T-helper 9 cell (primary cell): Measurements from ENCODE around the gene NELL2.
A peak's percentile ranks its signal among the peaks of the same experiment; 100 is the strongest.
"Not testable (repeated sequence)": the region's sequence is repeated elsewhere in the genome, so short reads cannot be mapped to it uniquely, and the experiment has no call there.

ENCODE experiments used
- DNase-seq: peaks from one replicate; pipeline ENCODE4 v3.0.0-alpha.2; 2020

Gene NELL2

DNA sequence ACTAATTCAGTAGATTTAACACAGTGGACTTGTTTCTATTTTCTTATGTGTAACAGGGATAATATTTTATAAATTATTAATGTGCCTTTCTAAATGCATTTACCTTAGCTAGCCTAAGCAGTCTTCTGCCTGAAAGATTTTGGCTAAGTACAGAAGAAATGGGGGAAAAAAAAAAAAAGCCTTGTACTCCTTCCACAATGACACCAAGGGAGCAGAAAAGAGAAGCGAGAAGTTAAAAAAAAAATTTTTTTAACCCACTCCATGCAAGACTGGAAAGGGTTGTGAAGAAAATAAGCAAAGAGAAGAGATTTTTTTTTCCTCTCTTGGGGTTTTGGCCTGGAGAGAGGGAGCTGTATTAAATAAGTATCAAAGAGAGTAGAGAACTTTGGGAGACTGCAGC lies 28.7 kb downstream of the NELL2 start:
- DNase-seq: no peak

- no peak for DNase-seq
Measured at GRCh38 chr12:44846826-44847225, 29.3 kb downstream of the NELL2 start.

DNA sequence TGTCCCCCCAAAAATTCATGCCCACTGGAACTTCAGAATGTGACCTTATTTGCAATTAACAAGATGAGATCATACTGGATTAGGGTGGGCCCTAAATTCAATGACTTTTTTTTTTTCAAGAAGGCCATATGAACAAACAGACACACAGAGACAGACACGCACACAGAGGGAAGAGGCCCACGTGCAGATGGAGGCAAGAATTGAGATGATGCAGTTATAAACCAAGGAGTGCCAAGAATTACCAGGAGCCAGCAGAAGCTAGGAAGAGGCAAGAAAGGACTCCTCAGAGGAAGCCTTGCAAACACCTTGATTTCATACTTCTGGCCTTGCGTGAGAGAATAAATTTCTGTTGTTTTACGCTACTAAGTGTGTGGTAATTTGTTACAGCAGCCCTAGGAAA lies 33.4 kb downstream of the NELL2 start:
- DNase-seq: no peak

- DNase-seq: no peak
Measured at GRCh38 chr12:44839785-44840184, 36.3 kb downstream of the NELL2 start.

DNA sequence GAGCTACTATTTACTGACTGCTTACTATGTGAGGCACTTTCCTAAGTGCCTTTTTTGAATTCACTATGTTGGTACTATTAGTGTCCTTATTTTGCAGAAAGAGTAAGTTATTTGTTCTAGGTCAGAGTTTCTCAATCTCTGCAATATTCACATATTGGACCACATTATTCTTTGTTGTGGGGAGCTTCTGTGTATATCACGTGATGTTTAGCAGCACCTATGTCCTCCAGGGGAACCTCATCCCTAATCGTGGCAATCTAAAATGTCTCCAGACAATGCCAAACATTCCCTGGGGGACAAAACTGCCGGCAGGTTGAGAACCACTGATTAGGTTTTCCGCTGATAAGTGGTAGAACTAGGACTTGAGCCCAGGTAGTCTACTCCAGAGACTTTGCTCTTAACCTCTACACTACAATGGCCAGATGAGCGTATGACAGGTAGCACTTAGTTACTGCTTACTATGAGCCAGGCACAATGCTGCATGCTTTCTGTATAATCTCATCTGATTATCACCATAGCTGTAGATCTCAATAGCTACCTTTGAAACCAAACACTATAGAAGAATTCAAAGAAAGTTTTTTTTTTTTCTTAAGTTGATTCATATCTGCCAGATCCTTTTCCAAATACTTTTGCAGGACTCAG lies 38.9 kb downstream of the NELL2 start:
- no peak for DNase-seq

GRCh38 chr12:44835641-44836379 lies 40.3 kb downstream of the NELL2 start:
- DNase-seq: no peak

GRCh38 chr12:44834996-44835395 lies 41.1 kb downstream of the NELL2 start:
- not testable (repeated sequence) for DNase-seq

DNA sequence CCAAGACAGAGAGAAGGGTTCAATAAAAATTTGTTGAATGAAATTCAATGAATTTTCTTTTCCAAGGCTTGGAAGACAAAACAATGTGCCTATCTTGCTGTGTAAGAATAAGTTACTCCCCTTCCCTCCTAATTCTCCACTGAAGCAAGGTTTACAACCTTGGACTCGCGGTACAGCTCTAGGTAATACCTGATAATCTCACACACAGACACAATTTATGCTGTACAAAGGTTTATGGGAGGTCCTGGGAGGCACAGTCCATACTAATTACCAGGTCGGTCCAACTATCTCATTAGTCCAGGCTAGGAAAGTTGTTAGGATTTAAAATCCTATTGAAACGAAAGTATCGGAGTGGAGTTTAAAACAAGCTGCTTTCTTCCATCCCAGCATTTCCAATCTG lies 42.6 kb downstream of the NELL2 start:
- DNase-seq: no peak

DNA sequence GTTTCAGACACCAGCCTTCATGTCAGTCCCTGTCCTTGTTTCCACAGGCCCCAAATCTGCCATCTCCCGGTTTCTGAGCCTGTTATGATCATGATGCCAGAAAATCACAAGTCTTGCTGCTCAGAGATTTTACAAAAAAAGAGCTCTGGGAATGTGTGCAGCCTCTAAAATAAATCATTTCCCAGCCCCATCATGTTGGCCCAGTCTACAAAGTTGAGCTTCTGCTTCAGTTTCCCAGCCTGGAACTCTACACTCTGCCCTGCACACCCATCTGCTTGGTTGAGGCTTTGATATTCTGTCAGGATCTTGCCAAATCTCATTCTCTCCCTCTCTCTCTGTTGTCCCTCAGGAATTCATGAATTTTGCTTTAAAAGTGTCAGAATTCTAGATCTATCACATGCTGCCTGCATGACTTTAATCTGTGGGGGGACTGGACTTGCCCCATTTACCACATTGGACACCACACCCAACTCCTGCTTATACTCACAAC lies 45.5 kb downstream of the NELL2 start:
- DNase-seq: no peak

DNA sequence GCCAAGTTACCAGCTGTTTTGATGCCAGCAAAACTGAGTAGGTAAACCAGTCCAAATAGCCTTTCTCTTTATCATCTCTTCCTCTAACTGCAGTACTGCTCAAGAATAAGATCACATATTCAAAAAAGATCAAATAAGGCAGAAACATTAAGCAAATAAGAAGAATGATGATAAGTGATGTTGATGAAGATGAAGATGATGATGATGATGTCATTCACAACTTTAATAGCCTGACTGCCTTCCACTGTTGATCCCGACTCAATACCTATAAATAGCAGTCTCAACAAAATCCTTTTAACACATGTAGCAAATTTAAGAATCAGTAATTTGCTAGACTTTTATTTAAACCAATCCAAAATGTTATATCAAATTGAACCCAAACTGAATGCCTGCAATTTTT lies 47.1 kb downstream of the NELL2 start:
- DNase-seq: no peak

DNA sequence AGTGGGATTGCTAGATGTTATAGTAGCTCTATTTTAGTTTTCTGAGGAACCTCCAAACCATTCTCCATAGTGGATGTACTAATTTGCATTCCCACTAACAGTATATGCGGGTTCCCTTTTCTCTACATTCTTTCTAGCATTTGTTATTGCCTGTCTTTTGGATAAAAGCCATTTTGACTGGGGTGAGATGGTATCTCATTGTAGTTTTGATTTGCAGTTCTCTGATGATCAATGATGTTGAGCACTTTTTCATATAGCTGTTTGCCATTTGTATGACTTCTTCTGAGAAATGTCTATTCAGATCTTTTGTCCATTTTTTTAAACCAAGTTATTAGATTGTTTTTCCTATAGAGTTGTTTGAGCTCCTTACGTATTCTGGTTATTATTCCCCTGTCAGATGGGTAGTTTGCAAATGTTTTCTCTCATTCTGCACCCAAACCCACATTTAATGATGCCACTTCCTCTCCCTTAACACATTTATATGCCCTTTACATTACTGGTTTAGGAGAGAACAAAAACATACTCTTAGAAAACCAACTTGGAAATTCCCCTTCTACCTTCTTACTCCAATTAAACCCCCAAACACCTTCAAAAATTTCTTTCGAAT lies 48.2 kb downstream of the NELL2 start:
- no peak for DNase-seq

DNA sequence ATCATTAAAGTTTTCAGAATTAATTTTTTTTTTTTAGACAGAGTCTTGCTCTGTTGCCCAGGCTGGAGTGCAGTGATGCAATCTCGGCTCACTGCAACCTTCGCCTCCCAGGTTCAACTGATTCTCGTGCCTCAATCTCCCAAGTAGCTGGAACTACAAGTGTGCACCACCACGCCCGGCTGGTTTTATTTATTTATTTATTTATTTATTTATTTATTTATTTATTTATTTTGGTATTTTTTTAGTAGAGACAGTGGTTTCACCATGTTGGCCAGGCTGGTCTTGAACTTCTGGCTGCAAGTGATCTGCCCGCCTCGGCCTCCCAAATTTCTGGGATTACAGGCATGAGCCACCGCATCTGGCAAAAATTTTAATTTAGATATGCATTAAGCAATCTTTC lies 54.4 kb downstream of the NELL2 start:
- not testable (repeated sequence) for DNase-seq

- no peak for DNase-seq
Measured at GRCh38 chr12:44819884-44820283, 56.2 kb downstream of the NELL2 start.

- no peak for DNase-seq
Measured at GRCh38 chr12:44817687-44818086, 58.4 kb downstream of the NELL2 start.

GRCh38 chr12:44816446-44817017 lies 59.6 kb downstream of the NELL2 start:
- no peak for DNase-seq

- peak; percentile 18 for DNase-seq
Measured at GRCh38 chr12:44812062-44812461, 64.1 kb downstream of the NELL2 start.

- no peak for DNase-seq
Measured at GRCh38 chr12:44804068-44804467, 72.0 kb downstream of the NELL2 start.

DNA sequence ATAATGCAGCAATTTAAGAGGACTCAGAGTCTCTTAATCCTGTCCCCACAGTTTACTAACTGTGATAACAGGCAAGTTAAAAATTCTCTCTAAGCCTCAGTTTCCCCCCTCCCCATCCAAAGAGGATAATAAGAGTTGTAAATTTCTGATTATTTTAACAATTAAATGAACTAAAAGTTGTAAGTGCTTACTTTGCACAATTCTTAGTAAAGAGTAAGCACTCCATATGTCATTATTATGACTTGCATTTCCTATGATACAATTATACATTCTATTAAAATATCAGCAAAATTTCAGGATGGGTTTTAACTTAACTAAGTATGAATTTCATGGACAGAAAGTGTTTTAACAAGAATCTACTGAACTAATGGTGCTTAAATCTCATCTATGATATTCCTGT lies 80.1 kb downstream of the NELL2 start:
- DNase-seq: no peak

DNA sequence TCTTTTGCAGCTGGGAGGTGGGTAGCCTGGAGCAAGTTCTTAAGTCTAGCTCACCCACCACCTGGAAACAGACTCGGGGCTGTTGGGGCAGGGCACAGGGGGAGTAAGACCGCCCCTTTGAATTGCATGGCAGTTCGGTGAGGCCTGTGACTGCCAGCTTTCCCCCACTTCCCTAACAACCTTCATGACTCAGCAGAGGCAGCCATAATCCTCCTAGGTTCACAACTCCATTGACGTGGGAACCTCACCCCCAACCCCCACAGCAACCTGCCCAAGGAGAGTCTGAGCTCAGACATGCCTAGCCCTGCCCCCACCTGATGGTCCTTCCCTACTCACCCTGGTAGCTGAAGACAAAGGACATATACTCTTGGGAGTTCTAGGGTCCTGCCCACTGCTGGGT lies 87.4 kb downstream of the NELL2 start:
- DNase-seq: no peak

DNA sequence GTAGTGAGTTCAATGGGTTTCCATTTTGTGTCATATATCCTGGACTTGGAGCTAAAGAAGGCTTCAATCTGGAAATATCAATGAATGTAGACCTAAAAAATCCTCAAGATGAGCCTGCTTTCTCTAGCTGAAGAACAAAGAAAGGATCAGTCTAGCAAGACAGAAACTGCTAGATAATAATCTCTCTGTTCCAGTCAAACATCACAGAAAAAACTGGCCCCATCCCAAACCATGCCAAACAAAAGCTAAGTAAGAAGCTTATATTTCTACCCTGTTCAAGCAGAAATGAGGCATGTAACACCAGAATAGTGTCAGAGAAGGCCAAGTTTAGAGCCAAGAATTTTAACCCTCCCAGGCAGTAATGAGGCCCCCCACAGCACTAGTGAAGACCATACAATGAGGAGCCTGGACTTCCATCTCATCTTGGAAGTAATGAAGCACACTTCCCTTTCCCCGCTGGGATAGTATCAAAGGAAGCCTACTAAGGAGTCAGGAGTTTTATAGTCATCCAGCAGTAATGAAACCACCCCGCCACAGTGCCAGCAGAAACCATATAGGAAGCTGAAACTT lies 95.8 kb downstream of the NELL2 start:
- DNase-seq: no peak

DNA sequence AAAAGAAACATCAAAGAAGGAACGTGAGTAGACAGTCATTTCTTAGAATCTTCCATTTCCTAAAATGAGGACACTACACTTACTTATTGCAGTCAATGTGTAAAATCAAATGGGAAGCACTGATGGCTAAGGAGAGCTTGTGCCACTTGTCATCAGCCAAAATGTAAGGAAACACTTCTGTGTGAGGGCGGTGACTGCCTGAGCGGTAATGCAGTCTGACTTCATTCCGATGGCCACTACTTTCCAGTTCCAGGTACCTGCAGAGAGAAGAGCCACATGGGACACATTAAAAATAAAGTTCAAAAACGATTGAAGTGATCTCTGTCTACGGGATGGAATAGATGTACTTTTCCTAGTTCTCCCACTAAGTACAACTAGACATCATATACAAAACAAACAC lies 96.3 kb downstream of the NELL2 start:
- no peak for DNase-seq

DNA sequence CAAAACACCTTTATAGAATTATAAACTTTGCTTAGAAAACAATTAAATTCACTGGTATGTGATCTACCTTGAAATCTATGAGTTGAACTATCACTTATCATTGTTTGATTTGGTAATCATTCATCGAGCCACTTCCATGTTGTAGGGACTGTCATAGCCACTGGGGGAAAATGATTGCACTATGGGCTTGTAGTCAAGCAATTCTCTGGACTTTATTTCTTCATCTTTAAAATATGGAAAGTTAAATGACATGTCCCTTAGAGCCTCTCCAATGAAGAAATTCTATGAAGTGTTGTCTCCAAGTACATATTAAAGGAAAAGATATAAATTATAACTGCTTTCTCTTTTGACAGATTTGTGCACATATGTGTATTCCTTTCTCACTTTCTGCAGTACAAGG lies 97.3 kb downstream of the NELL2 start:
- DNase-seq: no peak

DNA sequence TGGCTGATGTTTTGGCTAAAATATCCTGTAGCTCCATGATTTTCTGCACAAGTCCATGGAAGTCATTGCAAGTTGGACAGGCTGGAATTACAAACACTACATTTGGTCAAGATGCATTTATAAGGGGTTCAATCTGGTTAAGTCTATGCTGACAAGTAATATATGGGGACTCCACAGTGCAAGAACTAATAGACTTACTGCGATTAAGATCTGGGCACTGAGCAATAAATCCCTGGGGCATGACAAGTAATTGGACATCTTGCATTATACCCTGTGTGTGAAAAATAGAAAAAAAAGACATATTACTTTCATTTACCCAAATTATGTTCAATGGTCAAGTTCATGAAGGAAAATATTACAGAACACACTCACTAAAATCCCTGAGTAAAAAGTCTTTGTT lies 99.1 kb downstream of the NELL2 start:
- no peak for DNase-seq
